Measurements from ENCODE around the gene PGA4.
"Not testable (repeated sequence)": the region's sequence is repeated elsewhere in the genome, so short reads cannot be mapped to it uniquely, and the experiment has no call there.

PGA4 gene

DNA sequence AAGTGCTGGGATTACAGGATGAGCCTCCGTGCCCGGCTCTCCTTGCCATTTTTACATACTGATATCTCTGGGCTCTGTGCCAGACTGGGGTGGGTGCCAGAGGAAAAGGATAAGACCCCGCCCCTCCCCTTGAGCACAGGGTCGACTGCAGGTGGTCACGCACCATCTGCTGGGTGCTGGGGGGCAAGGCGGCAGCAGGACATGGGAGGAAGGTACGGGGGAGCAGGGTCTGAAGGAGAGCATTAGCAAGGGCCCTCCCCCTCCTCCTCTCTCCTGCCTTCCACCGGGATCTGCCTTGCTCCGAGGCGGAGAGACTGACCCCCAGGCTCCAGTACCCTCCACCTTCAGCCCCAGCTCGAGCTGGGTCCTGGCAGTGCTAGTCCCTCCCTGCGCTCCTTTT lies 28.6 kb upstream of the PGA4 start:
- Histone ChIP-seq H3K4me3 (ENCODE audit: low read length) (no peak overlapping the region), H3K27me3 (ENCODE audit: control insufficient read depth, insufficient read depth, low read length) (no peaks in the 10 kb centered on the region), H3K27ac (ENCODE audit: low read depth, low read length) (no peak overlapping the region), H3K4me1 (ENCODE audit: control insufficient read depth, insufficient read depth, low read length) (no peaks in the 10 kb centered on the region), H3K36me3 (ENCODE audit: control insufficient read depth, insufficient read depth, low read length) (no peaks in the 10 kb centered on the region), H3K9ac (ENCODE audit: low read length) (no peak overlapping the region)

DNA sequence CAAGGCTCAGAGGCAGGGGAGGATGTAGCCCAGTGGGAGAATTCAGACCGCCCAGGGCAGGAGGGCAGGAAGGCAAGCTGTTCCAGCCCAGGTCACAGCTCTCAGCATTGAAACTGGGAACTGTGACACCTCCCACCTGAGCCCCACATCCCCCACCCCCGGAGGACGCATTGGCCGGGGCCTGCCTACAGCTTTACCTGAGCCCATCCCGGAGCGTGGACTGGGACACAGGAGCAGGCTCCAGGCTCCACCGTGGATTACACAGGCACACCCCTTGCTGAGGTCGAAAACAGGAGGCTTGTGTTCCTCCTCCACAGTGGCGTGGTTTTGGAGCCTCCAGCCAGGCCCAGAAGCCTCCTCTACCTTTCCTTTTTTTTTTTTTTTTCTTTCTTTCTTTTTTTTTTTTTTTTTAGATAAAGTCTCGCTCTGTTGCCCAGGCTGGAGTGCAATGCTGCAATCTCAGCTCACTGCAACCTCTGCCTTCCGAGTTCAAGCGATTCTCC lies 27.9 kb upstream of the PGA4 start:
- no peaks in the 10 kb centered on the region for H3K36me3 ChIP-seq (ENCODE audit: control insufficient read depth, insufficient read depth, low read length)
- H3K27ac ChIP-seq (ENCODE audit: low read depth, low read length), result no peak overlapping the region
- H3K9ac ChIP-seq (ENCODE audit: low read length), result no peak overlapping the region
- H3K4me3 ChIP-seq (ENCODE audit: low read length), result no peak overlapping the region
- H3K27me3 ChIP-seq (ENCODE audit: control insufficient read depth, insufficient read depth, low read length), result no peaks in the 10 kb centered on the region
- no peaks in the 10 kb centered on the region for H3K4me1 ChIP-seq (ENCODE audit: control insufficient read depth, insufficient read depth, low read length)

DNA sequence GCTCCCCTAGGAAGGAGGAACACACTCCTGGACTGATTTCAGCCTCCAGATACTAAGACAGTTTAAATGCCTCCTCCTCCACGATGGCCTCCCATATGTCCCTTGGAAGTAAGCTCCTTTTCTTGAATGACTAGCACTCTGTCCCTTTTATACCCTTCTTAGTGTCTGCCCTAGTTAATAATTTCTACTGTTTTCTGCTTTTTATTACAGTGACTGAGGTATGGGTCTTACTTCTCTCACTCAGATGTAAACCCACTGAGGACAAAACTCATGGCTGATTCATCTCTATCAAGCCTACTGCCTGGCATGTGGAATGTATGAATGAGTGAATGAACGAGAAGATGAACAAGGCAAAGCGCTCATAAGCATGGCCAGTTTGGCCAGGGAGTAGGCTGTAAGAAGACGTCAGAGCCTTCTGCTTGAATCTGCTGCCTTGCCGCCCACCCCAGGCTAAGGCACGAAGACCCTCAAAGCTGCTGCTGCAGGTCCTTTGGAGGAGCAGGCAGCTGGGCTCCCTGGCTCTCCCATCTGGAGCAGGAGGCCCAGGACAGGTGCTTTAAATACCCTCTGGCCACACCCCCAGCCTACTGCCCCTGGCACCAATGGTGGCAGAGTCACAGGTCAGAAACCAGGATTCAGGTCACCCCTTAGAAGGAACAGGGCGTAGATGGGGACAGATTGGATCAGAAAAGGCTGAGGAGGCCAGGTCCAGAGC lies 27.0 kb upstream of the PGA4 start:
- H3K27me3 ChIP-seq (ENCODE audit: control insufficient read depth, insufficient read depth, low read length), result no peaks in the 10 kb centered on the region
- H3K4me1 ChIP-seq (ENCODE audit: control insufficient read depth, insufficient read depth, low read length), result no peaks in the 10 kb centered on the region
- H3K27ac ChIP-seq (ENCODE audit: low read depth, low read length), result no peak overlapping the region
- no peaks in the 10 kb centered on the region for H3K36me3 ChIP-seq (ENCODE audit: control insufficient read depth, insufficient read depth, low read length)
- H3K4me3 ChIP-seq (ENCODE audit: low read length), result no peak overlapping the region
- H3K9ac ChIP-seq (ENCODE audit: low read length), result no peak overlapping the region

DNA sequence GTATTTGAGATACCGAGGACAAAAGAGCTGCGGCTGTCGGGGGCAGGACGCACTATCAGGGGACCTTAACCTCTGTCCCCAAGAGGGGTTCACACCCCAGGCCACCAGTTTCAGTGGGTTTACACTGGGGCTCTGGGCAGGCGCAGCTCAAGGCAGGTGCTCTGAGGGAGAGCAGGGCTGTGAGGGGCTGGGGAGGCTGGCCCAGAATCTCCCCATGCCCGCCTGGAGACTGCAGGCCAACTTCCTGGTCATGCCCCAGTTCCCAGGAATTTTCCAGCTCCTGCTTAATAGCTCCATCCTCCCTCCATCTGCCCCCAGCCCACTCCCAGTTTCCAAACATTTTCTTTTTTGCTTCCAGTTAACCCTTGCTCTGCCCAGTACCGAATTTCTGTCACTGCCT lies 26.4 kb upstream of the PGA4 start:
- H3K36me3 ChIP-seq (ENCODE audit: control insufficient read depth, insufficient read depth, low read length), result no peaks in the 10 kb centered on the region
- no peaks in the 10 kb centered on the region for H3K27me3 ChIP-seq (ENCODE audit: control insufficient read depth, insufficient read depth, low read length)
- H3K27ac ChIP-seq (ENCODE audit: low read depth, low read length), result no peak overlapping the region
- H3K4me3 ChIP-seq (ENCODE audit: low read length), result no peak overlapping the region
- no peaks in the 10 kb centered on the region for H3K4me1 ChIP-seq (ENCODE audit: control insufficient read depth, insufficient read depth, low read length)
- no peak overlapping the region for H3K9ac ChIP-seq (ENCODE audit: low read length)

DNA sequence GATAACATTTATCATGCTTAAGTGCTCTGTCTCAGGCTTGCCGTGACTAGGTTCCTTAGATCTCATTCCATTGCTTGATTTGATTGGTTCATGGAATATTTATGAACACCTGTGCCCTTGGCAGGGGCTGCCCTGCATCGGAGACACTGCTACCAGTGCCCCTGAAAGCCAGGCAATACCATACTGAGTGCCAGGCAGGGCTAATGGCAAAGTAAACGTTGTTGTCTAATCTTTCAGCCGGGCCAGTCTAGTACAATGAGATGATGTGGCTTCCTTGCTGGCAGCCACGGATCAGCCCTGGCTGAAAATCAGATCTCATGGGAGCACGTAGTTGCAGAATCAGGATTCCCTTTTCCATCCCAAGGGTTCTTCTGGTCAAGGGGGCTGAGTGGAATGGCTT lies 23.8 kb upstream of the PGA4 start:
- Histone ChIP-seq H3K36me3 (ENCODE audit: control insufficient read depth, insufficient read depth, low read length) (no peaks in the 10 kb centered on the region), H3K27me3 (ENCODE audit: control insufficient read depth, insufficient read depth, low read length) (no peaks in the 10 kb centered on the region), H3K4me3 (ENCODE audit: low read length) (no peak overlapping the region), H3K27ac (ENCODE audit: low read depth, low read length) (no peak overlapping the region), H3K9ac (ENCODE audit: low read length) (no peak overlapping the region), H3K4me1 (ENCODE audit: control insufficient read depth, insufficient read depth, low read length) (no peaks in the 10 kb centered on the region)

DNA sequence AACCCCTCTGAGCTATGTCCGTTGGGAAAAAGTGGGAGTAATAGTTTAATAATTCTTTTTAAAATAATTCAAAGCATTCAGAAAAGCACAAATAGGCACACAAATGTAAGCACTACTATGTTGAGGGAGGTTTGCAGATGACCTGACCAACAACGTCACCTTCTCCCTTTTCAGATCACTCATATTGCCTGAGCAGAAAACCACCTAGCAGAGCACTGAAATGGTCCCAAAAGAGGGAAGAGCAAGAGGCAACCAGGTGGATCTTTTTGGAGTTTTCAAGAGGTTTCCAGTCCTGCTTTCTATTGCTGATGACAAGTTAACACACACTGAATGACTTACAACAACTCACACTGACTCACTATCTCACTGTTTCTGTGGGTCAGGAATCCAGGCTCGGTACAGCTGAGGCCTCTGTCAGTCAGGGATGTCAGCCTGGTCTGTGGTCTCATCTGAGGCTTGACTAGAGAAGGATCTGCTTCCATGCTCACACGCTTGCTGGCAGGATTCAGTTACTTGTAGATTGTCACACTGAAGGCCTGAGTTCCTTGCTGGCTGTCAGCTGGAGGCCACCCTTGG lies 23.1 kb upstream of the PGA4 start:
- Histone ChIP-seq H3K4me1 (ENCODE audit: control insufficient read depth, insufficient read depth, low read length) (no peaks in the 10 kb centered on the region), H3K27me3 (ENCODE audit: control insufficient read depth, insufficient read depth, low read length) (no peaks in the 10 kb centered on the region), H3K4me3 (ENCODE audit: low read length) (no peak overlapping the region), H3K27ac (ENCODE audit: low read depth, low read length) (no peak overlapping the region), H3K36me3 (ENCODE audit: control insufficient read depth, insufficient read depth, low read length) (no peaks in the 10 kb centered on the region), H3K9ac (ENCODE audit: low read length) (no peak overlapping the region)

DNA sequence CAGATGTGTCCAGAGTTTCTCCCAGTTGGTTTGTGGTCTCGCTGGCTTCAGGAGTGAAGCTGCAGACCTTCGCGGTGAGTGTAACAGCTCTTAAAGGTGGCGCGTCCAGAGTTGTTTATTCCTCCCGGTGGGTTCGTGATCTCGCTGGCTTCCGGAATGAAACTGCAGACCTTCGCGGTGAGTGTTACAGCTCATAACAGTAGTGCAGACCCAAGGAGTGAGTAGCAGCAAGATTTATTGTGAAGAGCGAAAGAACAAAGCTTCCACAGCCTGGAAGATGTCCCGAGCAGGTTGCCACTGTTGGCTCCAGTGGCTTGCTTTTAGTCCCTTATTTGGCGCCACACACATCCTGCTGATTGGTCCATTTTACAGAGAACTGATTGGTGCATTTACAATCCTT lies 20.7 kb upstream of the PGA4 start:
- H3K27me3 ChIP-seq (ENCODE audit: control insufficient read depth, insufficient read depth, low read length), result no peaks in the 10 kb centered on the region
- H3K9ac ChIP-seq (ENCODE audit: low read length), result no peak overlapping the region
- no peak overlapping the region for H3K27ac ChIP-seq (ENCODE audit: low read depth, low read length)
- H3K36me3 ChIP-seq (ENCODE audit: control insufficient read depth, insufficient read depth, low read length), result no peaks in the 10 kb centered on the region
- H3K4me3 ChIP-seq (ENCODE audit: low read length), result no peak overlapping the region
- H3K4me1 ChIP-seq (ENCODE audit: control insufficient read depth, insufficient read depth, low read length), result no peaks in the 10 kb centered on the region

DNA sequence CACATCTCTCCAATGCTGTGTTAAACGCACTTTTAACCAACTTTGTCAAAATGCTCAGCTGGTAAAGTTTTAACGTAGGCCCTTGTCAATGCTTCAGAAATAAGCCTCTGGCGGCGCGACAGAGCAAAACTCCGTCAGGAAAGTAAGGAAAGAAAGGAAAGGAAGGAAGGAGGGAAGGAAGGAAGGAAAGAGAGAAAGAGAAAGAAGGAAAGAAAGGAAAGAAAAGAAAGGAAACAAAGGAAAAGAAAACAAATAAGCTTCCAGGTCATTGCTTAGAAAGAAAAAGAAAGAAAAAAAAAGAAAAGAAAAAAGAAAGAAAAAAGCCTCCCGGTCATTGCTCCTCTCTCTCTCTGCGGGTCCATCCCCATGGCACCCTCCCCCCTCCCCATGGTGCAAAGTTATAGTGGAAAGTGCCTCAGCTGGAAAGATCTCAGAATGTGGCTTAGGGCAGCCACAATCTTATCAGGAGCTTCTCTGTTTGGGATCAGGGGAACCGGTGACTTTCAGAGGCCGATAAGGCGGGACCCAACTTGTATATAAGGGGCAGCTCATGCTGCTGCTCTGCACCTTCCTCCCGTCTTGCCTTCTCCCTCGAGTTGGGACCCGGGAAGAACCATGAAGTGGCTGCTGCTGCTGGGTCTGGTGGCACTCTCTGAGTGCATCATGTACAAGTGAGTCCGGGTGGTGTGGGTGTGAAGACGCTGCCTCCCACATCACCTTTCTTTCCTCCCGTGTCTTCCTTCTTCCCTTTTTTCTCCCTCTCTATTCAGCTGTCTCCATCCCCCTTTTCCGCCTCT lies 19.0 kb upstream of the PGA4 start, which contains the start of gene PGA3:
Gene PGA3 (plus strand): TSS at position 566 of the 797 bp plus-strand sequence. CDS start 50 bp downstream, at position 616.
- not testable (repeated sequence) for H3K36me3 ChIP-seq (ENCODE audit: control insufficient read depth, insufficient read depth, low read length); H3K27me3 ChIP-seq (ENCODE audit: control insufficient read depth, insufficient read depth, low read length); H3K4me1 ChIP-seq (ENCODE audit: control insufficient read depth, insufficient read depth, low read length); H3K27ac ChIP-seq (ENCODE audit: low read depth, low read length); H3K4me3 ChIP-seq (ENCODE audit: low read length); H3K9ac ChIP-seq (ENCODE audit: low read length)

DNA sequence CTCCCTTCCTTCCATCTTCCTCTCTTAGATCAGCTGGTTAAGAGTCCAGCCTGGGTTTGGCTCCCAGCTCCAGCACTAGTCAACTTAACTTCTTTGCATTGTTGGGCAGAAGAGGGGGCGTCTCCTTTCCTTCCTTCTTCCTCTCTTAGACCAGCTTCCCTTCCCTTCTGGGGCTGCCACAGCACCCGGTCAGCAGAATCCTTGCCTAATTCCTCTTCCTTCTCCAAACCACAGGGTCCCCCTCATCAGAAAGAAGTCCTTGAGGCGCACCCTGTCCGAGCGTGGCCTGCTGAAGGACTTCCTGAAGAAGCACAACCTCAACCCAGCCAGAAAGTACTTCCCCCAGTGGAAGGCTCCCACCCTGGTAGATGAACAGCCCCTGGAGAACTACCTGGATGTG lies 18.3 kb upstream of the PGA4 start:
- H3K27me3 ChIP-seq (ENCODE audit: control insufficient read depth, insufficient read depth, low read length); H3K36me3 ChIP-seq (ENCODE audit: control insufficient read depth, insufficient read depth, low read length); H3K4me1 ChIP-seq (ENCODE audit: control insufficient read depth, insufficient read depth, low read length); H3K4me3 ChIP-seq (ENCODE audit: low read length); H3K9ac ChIP-seq (ENCODE audit: low read length); H3K27ac ChIP-seq (ENCODE audit: low read depth, low read length): not testable (repeated sequence)

DNA sequence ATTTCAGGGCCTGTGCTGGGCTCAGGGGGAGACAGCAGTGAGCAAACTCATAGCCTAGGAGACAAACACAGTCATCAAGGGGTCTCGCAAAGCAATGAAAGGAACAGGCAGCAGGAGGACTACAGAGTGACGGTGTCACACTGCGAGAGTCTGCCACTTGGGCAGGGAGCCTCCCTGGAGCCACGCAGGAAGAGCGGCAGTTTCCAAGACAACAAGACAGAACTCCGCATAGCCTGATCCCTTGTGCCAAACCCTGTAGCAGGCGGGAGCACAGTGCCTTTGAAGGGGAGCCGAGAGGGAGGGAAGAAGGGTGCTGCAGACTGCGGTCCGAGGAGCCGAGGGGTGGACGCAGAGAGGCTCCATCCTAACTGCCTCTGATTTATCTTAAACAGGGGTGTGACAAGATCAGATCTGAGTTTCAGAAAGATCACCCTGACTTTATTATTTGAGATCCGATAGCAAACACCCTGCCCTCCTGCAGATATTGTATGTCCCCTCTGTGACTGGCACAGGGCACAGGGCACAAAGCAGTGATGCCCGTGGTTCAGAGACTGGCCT lies 17.6 kb upstream of the PGA4 start:
- H3K36me3 ChIP-seq (ENCODE audit: control insufficient read depth, insufficient read depth, low read length); H3K27ac ChIP-seq (ENCODE audit: low read depth, low read length): not testable (repeated sequence)

DNA sequence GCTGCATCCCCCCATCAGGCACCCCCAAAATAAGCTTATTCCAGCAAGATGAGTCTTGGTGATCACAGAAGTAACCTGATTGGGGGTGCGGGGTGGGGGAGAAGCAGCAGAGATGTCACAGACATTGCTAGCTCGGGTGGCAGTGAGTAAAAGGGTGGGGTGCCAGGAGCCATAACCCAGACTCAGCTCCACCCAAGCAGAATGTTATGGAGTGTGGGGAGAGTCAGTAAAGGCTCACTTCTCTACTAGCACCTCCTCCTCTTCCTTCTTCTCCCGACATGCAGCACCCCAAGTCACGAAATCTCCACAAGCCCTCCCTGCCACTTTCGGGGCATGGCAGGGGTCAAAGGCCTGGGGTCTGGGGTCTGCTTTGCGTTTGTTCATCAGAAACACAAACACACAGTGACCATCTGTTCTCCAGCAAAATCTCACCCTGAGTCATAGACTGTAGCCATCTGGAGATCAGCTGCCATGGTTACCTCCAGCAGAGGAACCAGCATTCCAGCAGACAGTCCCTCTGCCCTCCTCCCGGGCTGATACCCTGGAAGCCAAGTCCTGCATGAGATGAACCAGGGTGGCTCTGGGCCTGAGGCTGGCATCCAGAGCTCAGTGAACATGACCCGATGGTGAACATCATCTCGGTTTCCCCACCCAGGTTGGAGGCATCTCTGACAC lies 14.4 kb upstream of the PGA4 start:
- not testable (repeated sequence) for H3K27me3 ChIP-seq (ENCODE audit: control insufficient read depth, insufficient read depth, low read length); H3K4me1 ChIP-seq (ENCODE audit: control insufficient read depth, insufficient read depth, low read length); H3K36me3 ChIP-seq (ENCODE audit: control insufficient read depth, insufficient read depth, low read length); H3K4me3 ChIP-seq (ENCODE audit: low read length); H3K27ac ChIP-seq (ENCODE audit: low read depth, low read length); H3K9ac ChIP-seq (ENCODE audit: low read length)

More for the DNA sequence above, 17.6 kb upstream of the PGA4 start:
- H3K9ac ChIP-seq (ENCODE audit: low read length); H3K27me3 ChIP-seq (ENCODE audit: control insufficient read depth, insufficient read depth, low read length); H3K4me3 ChIP-seq (ENCODE audit: low read length); H3K4me1 ChIP-seq (ENCODE audit: control insufficient read depth, insufficient read depth, low read length): not testable (repeated sequence)

DNA sequence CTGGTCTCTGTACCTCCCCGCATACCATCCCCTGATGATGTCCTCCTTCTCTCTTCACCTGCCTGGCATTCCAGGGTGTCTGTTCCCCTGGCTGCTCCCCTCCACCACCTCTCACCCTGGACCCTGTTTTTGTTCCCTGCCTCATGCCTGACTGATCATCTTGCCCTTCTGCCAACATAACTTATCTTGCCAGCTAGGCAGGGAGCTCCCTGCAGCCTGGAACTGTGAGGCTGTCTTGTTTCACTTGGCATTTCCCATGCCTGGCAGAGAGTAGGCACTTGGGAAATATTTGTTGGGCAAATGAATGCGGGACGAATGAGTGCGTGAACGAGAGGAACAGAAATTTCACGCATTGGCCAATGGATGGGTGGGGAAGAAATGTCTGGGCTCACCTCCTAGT lies 11.5 kb upstream of the PGA4 start:
- not testable (repeated sequence) for H3K4me3 ChIP-seq (ENCODE audit: low read length); H3K4me1 ChIP-seq (ENCODE audit: control insufficient read depth, insufficient read depth, low read length); H3K27me3 ChIP-seq (ENCODE audit: control insufficient read depth, insufficient read depth, low read length); H3K36me3 ChIP-seq (ENCODE audit: control insufficient read depth, insufficient read depth, low read length); H3K9ac ChIP-seq (ENCODE audit: low read length); H3K27ac ChIP-seq (ENCODE audit: low read depth, low read length)

All from rectal smooth muscle tissue (tissue), 1 donor.